DOHH2 (cell line): ENCODE results near the gene RBMXL2.

Source experiments
- EZH2phosphoT487 ChIP-seq: fragments of 200-600 bp; sonication (generic); IDR thresholded peaks from 2 replicates; pipeline ENCODE4 v1.6.1; 2017; ENCODE audit warnings: borderline replicate concordance, mild to moderate bottlenecking, antibody characterized with exemption, low read length, moderate library complexity, mixed read lengths
- TF ChIP-seq, protein P1 (sequence below): fragments of 200-600 bp; sonication (generic); IDR thresholded peaks from one replicate; pipeline ENCODE4 v1.5.1; 2014; ENCODE audit warnings: antibody characterized with exemption, mild to moderate bottlenecking, low read depth, low read length; ENCODE audit not compliant: poor library complexity, severe bottlenecking

DNA sequence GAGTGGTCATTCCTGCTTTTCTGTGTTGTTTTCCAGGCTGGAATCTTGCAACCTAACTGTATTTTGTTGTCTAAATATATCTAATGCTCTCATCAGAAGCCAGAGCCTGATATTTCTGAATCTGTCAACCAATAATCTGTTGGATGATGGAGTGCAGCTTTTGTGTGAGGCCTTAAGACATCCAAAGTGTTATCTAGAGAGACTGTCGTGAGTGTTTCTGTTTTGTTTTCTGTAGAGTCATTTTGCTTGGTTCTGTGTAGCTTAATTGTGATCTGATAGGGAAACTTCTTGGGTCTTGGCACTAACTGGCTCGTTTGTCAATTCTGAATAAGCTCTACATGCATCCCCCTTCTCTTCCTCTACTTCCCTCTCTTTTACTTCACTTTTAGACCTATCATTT is 31.2 kb upstream of the RBMXL2 start:
- TF ChIP-seq, protein P1, sequence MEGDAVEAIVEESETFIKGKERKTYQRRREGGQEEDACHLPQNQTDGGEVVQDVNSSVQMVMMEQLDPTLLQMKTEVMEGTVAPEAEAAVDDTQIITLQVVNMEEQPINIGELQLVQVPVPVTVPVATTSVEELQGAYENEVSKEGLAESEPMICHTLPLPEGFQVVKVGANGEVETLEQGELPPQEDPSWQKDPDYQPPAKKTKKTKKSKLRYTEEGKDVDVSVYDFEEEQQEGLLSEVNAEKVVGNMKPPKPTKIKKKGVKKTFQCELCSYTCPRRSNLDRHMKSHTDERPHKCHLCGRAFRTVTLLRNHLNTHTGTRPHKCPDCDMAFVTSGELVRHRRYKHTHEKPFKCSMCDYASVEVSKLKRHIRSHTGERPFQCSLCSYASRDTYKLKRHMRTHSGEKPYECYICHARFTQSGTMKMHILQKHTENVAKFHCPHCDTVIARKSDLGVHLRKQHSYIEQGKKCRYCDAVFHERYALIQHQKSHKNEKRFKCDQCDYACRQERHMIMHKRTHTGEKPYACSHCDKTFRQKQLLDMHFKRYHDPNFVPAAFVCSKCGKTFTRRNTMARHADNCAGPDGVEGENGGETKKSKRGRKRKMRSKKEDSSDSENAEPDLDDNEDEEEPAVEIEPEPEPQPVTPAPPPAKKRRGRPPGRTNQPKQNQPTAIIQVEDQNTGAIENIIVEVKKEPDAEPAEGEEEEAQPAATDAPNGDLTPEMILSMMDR, result no peak
- TF ChIP-seq EZH2phosphoT487, result no peak
